ENCODE results near the gene LPP. TPM values are rescaled to one million over a fixed set of nuclear protein-coding genes. Genes with fewer than 3 reads are reported as not detected.

Gene LPP
- total RNA-seq, 3 donors from 2014 or later = 15.5 to 19.2 (median 16.5) TPM

- ATAC-seq = no peak
- no peak overlapping the region for H3K4me3 Mint-ChIP-seq
- DNase-seq = no peak
- no peaks in the 10 kb centered on the region for H3K9me3 Mint-ChIP-seq
- H3K27me3 Mint-ChIP-seq (ENCODE audit: low read depth) = no peaks in the 10 kb centered on the region
- peaks cover 10% of the 10 kb centered on the region for H3K4me1 Mint-ChIP-seq (ENCODE audit: low read depth)
- peaks cover 3% of the 10 kb centered on the region for H3K36me3 Mint-ChIP-seq (ENCODE audit: insufficient read depth)
These were observed 632.5 kb downstream of the LPP start for GRCh38 chr3:188786424-188786823.

DNA sequence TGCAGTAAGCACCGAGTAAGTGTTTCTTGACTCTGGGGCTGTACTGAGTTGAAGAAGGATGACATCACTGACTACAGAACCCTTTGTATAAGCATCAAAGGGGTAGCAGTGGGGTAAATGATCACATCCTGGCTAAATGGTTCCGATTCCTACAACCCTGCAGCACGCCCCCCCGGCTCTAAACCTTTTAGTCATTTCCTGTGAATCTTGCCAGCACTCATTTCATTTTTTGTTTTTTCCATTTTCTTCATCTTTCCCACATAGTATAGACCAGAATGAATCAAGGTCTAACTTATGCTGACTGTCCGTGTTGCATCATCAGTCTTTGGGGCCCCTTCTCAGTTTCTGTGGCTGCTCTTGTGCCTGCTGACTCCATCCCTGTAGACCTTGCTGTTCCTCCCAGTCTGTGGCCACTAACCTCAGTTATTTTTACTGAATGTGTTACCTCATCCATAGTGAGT is 634.7 kb downstream of the LPP start:
- ATAC-seq (peak; percentile 97), DNase-seq (peak; percentile 62)
- Mint-ChIP-seq H3K36me3 (ENCODE audit: insufficient read depth) (peaks cover 10% of the 10 kb centered on the region), H3K4me1 (ENCODE audit: low read depth) (peaks cover 2% of the 10 kb centered on the region), H3K27me3 (ENCODE audit: low read depth) (no peaks in the 10 kb centered on the region), H3K4me3 (no peak overlapping the region), H3K9me3 (no peaks in the 10 kb centered on the region)

DNA sequence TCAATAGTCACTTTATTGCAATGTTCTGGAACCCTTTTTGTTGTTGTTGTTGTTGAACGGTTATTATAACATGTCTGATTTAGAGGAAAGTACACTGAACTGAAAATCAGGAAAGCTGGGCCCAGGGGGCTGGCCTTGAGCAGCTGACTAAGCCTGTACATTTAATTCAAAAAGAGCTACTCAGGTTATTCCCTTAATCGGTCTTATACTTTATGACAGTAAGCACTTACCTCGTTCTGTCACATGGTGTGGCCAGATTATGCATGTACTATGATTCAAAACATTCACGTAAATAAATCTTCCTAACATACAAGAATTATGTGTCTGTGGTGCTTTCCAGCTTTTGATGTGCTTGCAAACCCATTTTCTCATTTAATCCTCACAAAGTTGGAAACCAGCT is 635.3 kb downstream of the LPP start:
- H3K27me3 Mint-ChIP-seq (ENCODE audit: low read depth) = no peaks in the 10 kb centered on the region
- H3K4me1 Mint-ChIP-seq (ENCODE audit: low read depth) = peaks cover 2% of the 10 kb centered on the region
- ATAC-seq = peak in 1 of 2 donors; percentile 7
- peaks cover 10% of the 10 kb centered on the region for H3K36me3 Mint-ChIP-seq (ENCODE audit: insufficient read depth)
- DNase-seq = no peak
- H3K9me3 Mint-ChIP-seq = no peaks in the 10 kb centered on the region
- H3K4me3 Mint-ChIP-seq = no peak overlapping the region

DNA sequence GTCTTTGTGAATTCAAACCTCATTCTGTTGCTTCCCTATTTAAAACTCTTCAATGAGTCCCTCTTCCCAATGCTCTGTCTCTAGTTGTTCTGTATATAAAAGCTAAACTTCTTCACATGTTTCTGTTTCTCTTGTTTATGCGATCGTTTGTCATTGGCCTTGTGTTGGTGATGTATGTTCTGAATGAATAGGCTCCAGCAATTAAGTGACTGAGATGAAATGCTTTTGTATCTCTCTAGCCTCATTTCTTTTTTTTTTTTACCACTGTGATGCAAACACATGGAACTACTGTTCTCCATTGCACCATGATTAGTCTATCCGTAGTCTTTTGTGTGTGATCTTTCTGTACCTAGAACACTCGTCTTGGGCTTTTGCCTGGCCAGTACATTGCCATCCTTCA is 637.4 kb downstream of the LPP start:
- no peak overlapping the region for H3K4me3 Mint-ChIP-seq
- H3K9me3 Mint-ChIP-seq = no peaks in the 10 kb centered on the region
- H3K4me1 Mint-ChIP-seq (ENCODE audit: low read depth) = peaks cover 5% of the 10 kb centered on the region
- DNase-seq (no peak), ATAC-seq (no peak)
- H3K27me3 Mint-ChIP-seq (ENCODE audit: low read depth) = no peaks in the 10 kb centered on the region
- H3K36me3 Mint-ChIP-seq (ENCODE audit: insufficient read depth) = peaks cover 12% of the 10 kb centered on the region

DNA sequence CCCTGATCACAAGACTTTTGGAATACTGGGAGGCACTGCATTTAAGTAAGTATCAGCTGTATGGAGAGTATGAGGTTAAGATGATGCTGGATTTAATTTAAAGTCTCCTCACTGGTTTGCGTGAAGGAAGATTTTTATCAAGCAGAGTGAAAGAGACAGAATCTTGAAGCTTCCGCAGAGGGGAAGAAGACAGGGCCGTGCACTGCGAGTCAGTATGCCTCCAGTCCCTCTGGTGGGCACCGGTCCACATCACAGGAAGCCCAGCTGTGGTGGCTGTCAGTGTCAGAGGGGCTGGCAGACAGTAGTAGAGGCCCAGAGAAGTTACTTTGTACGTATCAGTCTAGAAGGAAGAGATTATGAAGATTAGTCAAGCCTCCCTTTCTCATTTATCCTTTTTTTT is 638.8 kb downstream of the LPP start:
- Mint-ChIP-seq H3K4me1 (ENCODE audit: low read depth) (peaks cover 5% of the 10 kb centered on the region), H3K4me3 (no peak overlapping the region)
- no peak for DNase-seq

GRCh38 chr3:188796122-188796631 is 642.2 kb downstream of the LPP start:
- Mint-ChIP-seq H3K9me3 (no peaks in the 10 kb centered on the region), H3K36me3 (ENCODE audit: insufficient read depth) (peaks cover 13% of the 10 kb centered on the region), H3K27me3 (ENCODE audit: low read depth) (no peaks in the 10 kb centered on the region), H3K4me1 (ENCODE audit: low read depth) (peaks cover 5% of the 10 kb centered on the region), H3K4me3 (no peak overlapping the region)
- DNase-seq (no peak), ATAC-seq (no peak)

More for the DNA sequence above, 638.8 kb downstream of the LPP start:
- no peak for ATAC-seq
- no peaks in the 10 kb centered on the region for H3K27me3 Mint-ChIP-seq (ENCODE audit: low read depth)
- peaks cover 14% of the 10 kb centered on the region for H3K36me3 Mint-ChIP-seq (ENCODE audit: insufficient read depth)
- H3K9me3 Mint-ChIP-seq = no peaks in the 10 kb centered on the region

DNA sequence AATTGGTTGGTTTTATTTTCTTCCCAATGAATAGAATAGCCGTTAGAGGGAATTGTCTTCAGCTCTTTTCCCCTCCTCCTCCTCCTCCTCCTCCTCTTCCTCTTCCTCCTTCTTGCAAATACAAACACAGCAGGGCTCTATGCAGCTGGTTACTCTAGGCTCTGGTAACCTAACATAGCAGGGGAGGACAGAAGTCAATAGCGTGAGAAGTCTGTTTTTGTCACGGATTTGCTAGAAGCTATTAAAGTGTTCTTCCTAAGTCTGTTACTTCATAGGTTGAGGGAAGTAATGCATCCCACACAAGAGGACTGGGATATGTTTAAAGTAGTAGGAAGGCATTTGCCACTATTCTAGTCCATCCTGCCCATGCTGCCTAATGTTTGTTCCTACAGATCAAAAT is 643.1 kb downstream of the LPP start:
- no peaks in the 10 kb centered on the region for H3K27me3 Mint-ChIP-seq (ENCODE audit: low read depth)
- H3K9me3 Mint-ChIP-seq = no peaks in the 10 kb centered on the region
- DNase-seq (no peak), ATAC-seq (no peak)
- H3K4me1 Mint-ChIP-seq (ENCODE audit: low read depth) = peaks cover 3% of the 10 kb centered on the region
- peaks cover 11% of the 10 kb centered on the region for H3K36me3 Mint-ChIP-seq (ENCODE audit: insufficient read depth)
- H3K4me3 Mint-ChIP-seq = no peak overlapping the region

GRCh38 chr3:188798556-188799145 is 644.7 kb downstream of the LPP start:
- DNase-seq (no peak), ATAC-seq (no peak)
- Mint-ChIP-seq H3K4me1 (ENCODE audit: low read depth) (peaks cover 3% of the 10 kb centered on the region), H3K36me3 (ENCODE audit: insufficient read depth) (peaks cover 4% of the 10 kb centered on the region), H3K9me3 (no peaks in the 10 kb centered on the region), H3K27me3 (ENCODE audit: low read depth) (no peaks in the 10 kb centered on the region), H3K4me3 (no peak overlapping the region)

DNA sequence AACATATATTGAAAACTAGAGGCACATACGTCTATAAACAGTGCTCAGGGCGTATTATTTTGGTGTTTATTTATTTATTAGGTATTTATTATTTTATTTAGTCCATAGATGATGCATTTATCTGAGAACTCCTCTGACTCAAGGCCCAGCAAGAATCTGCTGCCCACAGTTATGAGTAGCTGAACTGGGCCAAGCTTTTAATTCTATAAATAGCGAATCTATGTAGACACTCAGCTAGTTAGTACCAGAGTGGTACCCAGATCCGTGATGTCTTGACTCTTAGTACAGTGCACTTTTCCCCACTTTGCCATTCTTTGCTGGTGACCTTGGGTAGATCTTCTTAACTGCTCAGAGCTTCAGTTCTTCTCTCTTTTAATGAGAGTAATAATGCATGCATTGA is 647.4 kb downstream of the LPP start:
- no peaks in the 10 kb centered on the region for H3K4me1 Mint-ChIP-seq (ENCODE audit: low read depth)
- ATAC-seq (no peak), DNase-seq (no peak)
- H3K9me3 Mint-ChIP-seq = peaks cover 10% of the 10 kb centered on the region
- H3K36me3 Mint-ChIP-seq (ENCODE audit: insufficient read depth) = peaks cover 4% of the 10 kb centered on the region
- no peaks in the 10 kb centered on the region for H3K27me3 Mint-ChIP-seq (ENCODE audit: low read depth)
- no peak overlapping the region for H3K4me3 Mint-ChIP-seq

DNA sequence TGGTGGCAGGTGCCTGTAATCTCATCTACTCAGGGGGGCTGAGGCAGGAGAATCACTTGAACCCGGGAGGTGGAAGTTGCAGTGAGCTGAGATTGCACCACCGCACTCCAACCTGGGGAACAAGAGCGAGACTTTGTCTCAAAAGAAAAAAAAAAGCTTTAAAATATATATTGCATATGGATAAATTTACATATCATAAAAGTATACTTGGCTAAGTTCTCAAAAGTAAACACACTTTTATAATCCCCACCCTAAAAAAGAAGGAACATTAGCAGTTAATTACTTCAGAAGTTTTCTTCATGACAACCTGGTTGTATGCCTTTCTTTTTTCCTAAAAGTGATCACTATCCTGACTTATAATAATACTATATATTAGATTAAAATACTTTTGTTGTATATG is 648.7 kb downstream of the LPP start:
- ATAC-seq (no peak), DNase-seq (no peak)
- Mint-ChIP-seq H3K36me3 (ENCODE audit: insufficient read depth) (peaks cover 6% of the 10 kb centered on the region), H3K4me3 (no peak overlapping the region), H3K4me1 (ENCODE audit: low read depth) (no peaks in the 10 kb centered on the region), H3K27me3 (ENCODE audit: low read depth) (no peaks in the 10 kb centered on the region), H3K9me3 (peaks cover 21% of the 10 kb centered on the region)

DNA sequence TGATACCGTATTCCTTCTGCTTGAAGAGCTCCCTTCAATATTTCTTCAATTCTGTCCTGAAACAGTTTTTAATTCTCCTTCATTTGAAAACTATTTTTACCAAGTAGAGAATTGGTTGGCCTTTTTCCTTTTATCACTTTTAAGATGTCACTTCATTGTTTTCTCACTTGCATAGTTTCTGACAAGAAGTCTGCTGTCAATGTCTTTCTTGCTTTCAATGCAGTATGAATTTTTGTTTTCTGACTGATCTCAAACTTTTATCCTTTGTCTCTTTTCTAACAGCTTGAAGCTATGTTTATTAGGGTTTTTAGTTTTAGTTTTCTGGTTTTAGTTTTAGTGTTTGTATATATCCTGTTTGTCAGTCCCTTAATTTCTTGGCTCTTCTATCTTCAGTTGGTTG is 653.0 kb downstream of the LPP start:
- H3K36me3 Mint-ChIP-seq (ENCODE audit: insufficient read depth) = peaks cover 10% of the 10 kb centered on the region
- no peaks in the 10 kb centered on the region for H3K4me1 Mint-ChIP-seq (ENCODE audit: low read depth)
- H3K27me3 Mint-ChIP-seq (ENCODE audit: low read depth) = no peaks in the 10 kb centered on the region
- no peak overlapping the region for H3K4me3 Mint-ChIP-seq
- peaks cover 31% of the 10 kb centered on the region for H3K9me3 Mint-ChIP-seq
- ATAC-seq (no peak), DNase-seq (no peak)

DNA sequence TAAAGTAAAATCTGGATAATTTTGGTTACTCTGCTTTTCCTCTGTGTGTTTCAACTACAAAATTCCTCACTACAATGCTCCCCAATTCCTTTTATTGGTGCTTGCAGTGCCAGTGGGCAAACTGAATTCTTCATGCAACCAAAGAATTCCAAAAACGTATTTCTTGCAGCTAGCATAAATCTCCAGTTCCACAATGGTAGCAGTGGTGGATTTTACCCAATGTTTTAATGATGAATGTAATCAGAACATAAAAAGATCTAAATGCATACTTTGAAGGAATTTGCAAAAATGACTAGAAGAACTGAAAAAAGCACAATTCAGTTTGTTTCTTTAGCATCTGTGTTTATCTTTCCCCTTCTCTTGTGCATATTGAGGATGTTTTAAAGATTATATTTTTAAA is 658.2 kb downstream of the LPP start:
- Mint-ChIP-seq H3K36me3 (ENCODE audit: insufficient read depth) (peaks cover 9% of the 10 kb centered on the region), H3K4me3 (no peak overlapping the region), H3K9me3 (peaks cover 14% of the 10 kb centered on the region), H3K4me1 (ENCODE audit: low read depth) (no peaks in the 10 kb centered on the region), H3K27me3 (ENCODE audit: low read depth) (no peaks in the 10 kb centered on the region)
- DNase-seq (no peak), ATAC-seq (no peak)

DNA sequence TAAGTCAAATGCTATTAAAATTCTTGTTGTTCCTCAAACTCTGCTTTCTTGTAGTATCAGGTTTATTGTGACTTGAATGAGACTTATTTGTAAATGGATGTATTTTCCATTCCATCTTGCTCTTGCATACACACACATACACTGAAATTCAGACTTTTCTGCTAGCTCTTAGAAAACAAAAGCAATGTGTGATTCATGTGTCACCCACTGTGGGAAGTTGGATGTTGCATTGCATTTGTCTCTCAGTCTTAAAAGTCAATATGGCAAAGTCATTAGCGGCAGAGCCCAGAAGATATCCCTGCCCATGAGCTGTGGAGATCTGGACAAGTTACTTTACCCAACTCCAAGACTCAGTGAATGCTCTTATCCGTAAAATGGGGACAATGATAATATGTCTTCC is 660.6 kb downstream of the LPP start:
- H3K4me1 Mint-ChIP-seq (ENCODE audit: low read depth) = no peaks in the 10 kb centered on the region

DNA sequence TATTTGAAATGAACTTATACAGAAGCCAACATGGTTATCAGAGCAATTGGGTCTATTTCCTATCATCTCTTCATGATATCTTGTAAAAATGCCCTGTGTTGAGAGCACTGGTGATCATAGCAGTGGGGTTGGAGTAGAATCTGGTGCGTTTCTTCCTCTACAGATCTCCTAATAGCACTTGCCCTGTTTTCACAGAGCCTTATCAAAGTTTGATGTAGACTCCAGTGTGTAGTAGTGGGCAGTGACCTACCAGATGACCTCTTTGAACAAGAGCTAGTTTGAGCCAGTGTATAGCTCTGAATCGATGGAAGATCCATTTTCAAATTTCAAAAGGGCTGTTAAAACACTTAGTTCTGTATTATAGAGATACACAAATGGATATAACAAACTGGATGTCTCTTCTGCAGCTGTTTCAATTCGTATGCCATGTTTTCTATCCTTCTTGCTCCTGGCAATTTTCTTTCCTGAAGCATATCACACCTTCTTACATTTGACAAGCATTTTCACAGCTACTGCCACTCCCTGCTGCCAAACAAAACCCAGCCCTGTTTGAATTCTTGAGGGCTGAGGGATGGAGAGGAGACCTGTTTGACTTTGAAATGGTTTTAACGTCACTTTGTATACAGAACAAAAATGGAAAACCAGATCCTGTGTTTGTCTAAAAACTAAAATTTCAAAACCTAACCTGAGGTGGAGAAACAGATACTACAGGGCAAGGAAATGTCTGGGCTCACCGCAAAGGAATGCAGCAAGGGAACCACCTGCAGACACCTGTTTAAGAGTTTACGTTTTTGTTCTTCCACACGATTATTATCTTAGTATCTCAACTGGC is 663.4 kb downstream of the LPP start:
- Mint-ChIP-seq H3K4me1 (ENCODE audit: low read depth) (no peaks in the 10 kb centered on the region), H3K4me3 (no peak overlapping the region), H3K36me3 (ENCODE audit: insufficient read depth) (peaks cover 2% of the 10 kb centered on the region), H3K9me3 (no peaks in the 10 kb centered on the region), H3K27me3 (ENCODE audit: low read depth) (no peaks in the 10 kb centered on the region)
- ATAC-seq = no peak
- DNase-seq = no peak

More for the DNA sequence above, 660.6 kb downstream of the LPP start:
- Mint-ChIP-seq H3K36me3 (ENCODE audit: insufficient read depth) (peaks cover 2% of the 10 kb centered on the region), H3K4me3 (no peak overlapping the region), H3K9me3 (no peaks in the 10 kb centered on the region), H3K27me3 (ENCODE audit: low read depth) (no peaks in the 10 kb centered on the region)
- DNase-seq (no peak), ATAC-seq (no peak)

DNA sequence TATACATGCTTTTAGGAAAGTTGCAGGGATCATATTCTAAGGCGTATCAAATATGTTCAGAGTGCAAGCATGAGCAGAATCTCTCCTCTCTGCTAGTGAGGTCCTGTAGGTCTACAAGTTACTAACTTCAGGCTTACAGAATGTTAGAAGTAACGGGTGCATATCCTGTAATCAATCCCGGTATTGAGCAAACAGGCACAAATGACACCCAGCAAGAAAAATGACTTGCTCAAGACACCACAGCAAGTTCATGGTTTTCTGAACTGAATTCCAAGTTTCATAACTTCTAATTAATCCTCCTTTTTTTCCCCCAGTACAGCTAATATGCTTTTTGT is 663.9 kb downstream of the LPP start:
- peaks cover 2% of the 10 kb centered on the region for H3K36me3 Mint-ChIP-seq (ENCODE audit: insufficient read depth)
- ATAC-seq (no peak), DNase-seq (no peak)
- no peaks in the 10 kb centered on the region for H3K27me3 Mint-ChIP-seq (ENCODE audit: low read depth)
- H3K4me1 Mint-ChIP-seq (ENCODE audit: low read depth) = no peaks in the 10 kb centered on the region
- H3K4me3 Mint-ChIP-seq = no peak overlapping the region
- H3K9me3 Mint-ChIP-seq = no peaks in the 10 kb centered on the region
